Cerebellar cortex (tissue), 1 donor: Measurements from ENCODE around the gene DPM3.
"Not testable (repeated sequence)": the region's sequence is repeated elsewhere in the genome, so short reads cannot be mapped to it uniquely, and the experiment has no call there.

Source experiments
- DNase-seq: peaks from one replicate; pipeline ENCODE4 v3.0.0-alpha.2; 2015; ENCODE audit warnings: low spot score

DPM3 gene

DNA sequence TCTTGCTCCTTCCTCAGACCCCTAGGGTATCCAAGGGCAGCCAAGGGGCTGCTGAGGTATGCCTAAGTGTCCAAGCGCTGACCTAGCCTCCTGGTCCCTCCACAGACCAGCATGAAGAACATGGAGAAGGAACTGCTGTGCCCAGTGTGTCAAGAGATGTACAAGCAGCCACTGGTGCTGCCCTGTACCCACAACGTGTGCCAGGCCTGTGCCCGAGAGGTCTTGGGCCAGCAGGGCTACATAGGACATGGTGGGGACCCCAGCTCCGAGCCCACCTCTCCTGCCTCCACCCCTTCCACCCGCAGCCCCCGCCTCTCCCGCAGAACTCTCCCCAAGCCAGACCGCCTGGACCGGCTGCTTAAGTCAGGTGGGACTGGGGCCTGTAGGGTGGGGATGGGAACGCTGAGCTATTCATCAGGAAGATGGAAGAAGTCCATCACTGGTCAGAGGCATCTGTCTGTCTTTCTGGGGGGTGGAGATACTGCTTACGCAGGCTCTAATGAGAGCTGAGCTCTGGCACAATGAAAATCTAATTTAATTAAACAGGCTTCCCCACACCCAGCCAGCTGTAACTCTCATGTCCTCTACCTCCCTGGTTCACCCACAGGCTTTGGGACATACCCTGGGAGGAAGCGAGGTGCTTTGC is 35.1 kb upstream of the DPM3 start:
- DNase-seq: peak; percentile 46

- peak; percentile 71 for DNase-seq
These were observed 34.3 kb upstream of the DPM3 start for GRCh38 chr1:155174324-155175280.

DNA sequence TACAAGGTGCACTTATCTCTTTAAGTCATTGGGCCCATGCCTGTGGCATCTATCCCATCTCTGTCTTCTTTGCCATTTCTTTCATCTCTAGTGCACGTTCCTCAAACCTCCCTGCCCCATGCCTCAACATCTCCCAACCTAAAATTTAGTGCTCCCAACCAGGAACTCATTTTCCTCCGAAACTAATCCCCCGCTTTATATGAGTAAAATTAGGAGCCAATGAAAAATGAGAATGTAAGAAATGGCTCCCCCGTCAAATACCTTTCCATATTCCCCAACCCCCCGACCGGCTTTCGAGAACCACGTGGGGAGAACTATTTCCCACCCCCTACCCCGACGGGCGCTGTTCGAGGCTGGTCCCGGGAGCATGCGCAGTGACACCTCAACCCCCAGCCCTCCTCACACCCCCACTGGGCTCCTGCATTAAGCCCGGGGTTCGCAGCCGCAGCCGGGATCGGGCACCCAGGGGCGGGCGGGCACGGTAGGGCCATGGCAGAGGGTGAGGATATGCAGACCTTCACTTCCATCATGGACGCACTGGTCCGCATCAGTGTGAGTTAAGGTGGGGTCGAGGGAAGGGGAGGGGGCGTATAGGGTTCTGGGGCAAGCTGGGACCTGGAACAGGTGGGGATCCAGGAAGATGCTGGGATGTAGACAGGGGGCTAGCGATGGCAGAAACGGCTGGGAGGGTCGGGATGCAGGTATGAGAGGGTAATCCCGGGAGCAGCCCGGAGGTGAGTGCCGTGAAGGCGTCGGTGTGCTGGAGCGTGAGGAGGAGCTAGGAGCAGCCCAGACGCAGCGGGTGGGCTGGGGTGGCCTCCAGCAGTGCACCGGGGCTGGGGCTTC is 33.4 kb upstream of the DPM3 start, which contains the start of gene TRIM46:
TRIM46 (plus strand) TSS at position 372 of the 846 bp plus-strand sequence; CDS start at position 490, 118 bp downstream.
- peak; percentile 67 for DNase-seq

DNA sequence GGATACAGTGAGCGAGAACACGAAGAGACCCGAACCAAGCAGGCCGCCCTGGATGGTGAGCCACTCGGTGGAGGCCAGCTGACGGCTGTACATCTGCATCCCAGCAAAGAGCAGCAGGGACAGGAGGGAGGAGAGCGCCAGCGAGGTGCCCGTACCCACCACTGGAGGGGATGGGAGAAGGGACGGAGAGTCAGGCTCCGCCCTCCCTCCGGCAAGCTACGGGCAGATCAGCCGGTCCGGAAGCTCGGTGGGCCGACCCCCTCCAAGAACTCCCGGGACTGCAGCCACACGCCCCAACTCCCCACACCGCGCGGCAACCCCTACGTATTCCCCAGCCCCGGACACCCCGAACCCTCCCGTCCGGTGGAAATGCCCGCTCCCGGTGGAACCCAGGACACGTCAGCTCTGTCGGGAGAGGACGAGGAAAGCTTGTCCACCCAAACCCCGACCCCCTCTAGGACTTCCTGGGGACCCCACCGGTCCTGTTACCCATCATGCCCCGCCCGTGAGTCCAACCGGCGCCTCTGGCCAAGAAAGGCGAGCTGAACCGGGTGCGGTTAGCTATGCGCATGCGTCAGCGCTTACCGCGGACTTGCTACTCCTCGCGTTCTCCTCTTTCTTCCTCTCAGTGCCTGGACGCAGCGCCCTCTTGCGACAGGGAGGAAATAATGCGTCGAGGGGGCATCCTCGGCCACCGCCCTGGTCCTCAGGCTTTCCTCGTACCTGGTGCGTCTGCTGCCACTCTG is 32.6 kb upstream of the DPM3 start, which contains the start of gene KRTCAP2:
KRTCAP2 (minus strand) TSS at position 573 of the 746 bp plus-strand sequence; CDS start at position 493, 80 bp downstream.
- DNase-seq: peak; percentile 97

- DNase-seq: no peak
These were observed 31.8 kb upstream of the DPM3 start for GRCh38 chr1:155171836-155172731.

GRCh38 chr1:155170806-155171205 is 30.5 kb upstream of the DPM3 start:
- DNase-seq: no peak

DNA sequence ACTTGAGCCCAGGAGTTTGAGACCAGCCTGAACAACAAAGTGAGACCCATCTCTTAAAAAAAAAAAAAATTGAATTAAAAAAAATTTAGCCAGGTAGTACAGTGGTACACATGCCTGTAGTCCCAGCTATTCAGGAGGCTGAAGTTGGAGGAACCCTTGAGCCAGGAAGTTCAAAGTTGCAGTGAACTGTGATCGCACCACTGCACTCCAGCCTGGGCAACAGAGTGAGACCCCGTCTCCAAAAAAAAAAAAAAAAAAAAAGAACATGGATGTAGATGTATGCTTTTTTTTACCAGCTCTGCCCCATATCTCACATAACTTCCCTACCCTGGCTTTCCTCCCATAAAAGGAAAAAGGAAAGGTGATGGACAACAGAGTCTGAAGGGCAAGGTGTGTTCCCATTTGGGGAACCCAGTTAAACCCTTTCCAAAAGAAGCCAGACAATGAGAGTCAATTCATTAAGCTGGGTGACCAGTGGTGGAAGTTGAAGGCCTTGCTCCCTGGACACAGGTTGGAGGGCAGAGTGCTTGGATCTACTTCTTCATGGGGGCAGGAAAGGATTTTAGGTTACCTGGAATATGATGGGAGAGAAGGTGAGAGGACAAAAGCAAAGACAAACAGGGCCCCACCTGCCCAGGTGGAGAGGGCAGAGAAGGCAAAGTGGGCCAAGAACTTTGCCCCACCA is 29.9 kb upstream of the DPM3 start:
- no peak for DNase-seq

- DNase-seq: no peak
These were observed 29.2 kb upstream of the DPM3 start for GRCh38 chr1:155169541-155169940.

DNA sequence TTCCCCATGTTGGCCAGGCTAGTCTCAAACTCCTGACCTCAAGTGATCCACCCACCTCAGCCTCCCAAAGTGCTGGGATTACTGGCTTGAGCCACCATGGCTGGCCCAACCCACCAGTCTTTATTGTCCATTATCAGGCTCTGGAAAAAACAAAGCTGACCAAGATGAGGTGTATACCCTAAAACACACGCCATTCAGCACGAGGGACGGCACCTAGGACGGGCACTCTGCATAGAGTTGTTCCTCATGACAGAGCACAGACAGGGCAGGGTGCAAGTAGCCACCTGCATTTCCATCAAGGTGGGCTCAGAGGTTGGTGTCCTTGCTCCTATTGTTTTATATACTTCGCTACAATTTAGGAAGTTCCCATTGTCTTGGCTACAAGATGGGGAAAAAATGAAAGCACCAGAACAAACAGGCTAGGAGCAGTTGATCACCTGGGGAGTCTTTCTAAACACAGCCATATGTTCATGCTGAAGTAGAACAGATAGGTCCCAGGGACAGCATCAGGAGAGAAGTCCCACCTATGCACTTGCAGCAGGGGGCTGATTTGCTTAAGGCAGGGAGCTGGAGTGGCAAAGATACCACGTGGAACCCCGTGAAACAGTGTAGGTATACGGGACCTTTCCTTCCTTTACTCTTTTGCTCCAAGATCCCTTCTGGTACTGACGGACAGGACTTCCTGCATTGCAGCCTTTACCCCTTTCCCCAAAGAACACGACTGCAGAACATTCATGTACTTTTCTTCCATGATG is 28.3 kb upstream of the DPM3 start:
- no peak for DNase-seq

- DNase-seq: not testable (repeated sequence)
These were observed 27.7 kb upstream of the DPM3 start for GRCh38 chr1:155168105-155168445.

DNA sequence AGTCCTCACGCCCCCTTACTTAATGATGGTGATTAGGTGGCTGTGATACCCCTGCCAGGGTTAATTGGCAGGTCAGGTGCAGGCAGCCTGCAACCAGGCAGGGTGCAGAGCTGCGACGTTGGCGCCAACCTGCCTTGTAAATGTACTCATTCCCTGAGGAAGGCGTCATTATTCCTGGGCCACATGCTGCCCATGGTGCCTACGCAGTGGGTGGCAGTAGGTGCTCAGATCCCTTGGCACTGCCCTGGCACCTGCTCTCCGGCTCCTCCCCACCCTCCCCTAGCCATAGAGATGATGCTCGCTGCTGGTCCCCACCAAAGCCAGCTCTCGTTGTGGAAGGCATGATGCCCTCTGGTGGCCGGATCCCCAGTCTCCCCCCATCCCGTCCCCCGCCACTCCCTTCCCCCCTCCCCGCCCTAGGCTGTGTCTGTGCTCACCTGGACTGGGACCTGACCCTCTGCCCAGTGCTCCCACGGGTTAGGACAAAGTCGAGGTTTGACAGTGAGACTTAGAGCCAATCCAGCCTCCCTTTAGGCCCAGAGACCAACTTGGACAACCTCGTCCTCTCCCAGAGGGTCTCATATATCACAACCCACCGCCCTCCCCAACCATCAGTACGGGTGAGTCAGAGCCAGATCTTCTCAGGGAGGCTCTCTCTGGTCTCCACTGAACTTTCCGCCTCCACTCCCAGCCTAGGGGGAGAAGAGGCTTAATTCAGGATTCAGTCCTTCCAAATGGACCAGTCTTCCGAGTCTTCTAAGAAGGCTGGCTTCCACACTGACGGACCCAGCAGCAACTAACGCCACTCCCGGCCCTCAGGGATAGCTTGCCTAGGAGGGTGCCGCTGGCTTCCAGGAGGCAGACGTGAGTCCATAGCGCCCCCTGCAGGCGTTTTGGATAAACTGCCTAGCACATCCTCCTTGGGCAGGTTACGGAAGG is 27.1 kb upstream of the DPM3 start:
- DNase-seq: peak; percentile 89

GRCh38 chr1:155166471-155167165 is 26.3 kb upstream of the DPM3 start:
- no peak for DNase-seq

GRCh38 chr1:155166051-155166470 is 25.7 kb upstream of the DPM3 start:
- DNase-seq: no peak

DNA sequence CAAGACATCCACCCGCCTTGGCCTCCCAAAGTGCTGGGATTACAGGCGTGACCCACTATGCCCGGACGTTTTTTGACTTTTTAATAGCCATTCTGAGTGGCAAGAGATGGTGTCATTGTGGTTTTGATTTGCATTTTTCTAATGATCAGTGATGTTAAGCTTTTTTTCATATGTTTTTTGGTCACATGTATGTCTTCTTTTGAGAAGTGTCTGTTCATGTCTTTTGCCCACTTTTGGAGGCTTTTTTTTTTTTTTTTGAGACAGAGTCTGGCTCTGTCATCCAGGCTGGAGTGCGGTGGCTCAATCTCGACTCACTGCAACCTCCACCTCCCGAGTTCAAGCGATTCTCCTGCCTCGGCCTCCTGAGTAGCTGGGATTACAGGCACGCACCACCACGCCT is 24.3 kb upstream of the DPM3 start:
- DNase-seq: not testable (repeated sequence)

DNA sequence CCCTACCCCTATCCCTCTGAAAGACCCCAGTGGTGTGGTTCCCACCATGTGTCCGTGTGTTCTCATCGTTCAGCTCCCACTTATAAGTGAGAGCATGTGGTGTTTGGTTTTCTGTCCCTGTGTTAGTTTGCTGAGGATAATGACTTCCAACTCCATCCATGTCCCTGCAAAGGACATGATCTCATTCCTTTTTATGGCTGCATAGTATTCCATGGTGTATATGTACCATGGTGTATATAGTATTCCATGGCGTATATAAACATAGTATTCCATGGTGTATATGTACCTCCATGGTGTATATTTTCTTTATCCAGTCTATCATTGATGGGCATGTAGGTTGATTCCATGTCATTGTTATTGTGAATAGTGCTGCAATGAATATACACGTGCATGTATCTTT is 23.5 kb upstream of the DPM3 start:
- not testable (repeated sequence) for DNase-seq

DNA sequence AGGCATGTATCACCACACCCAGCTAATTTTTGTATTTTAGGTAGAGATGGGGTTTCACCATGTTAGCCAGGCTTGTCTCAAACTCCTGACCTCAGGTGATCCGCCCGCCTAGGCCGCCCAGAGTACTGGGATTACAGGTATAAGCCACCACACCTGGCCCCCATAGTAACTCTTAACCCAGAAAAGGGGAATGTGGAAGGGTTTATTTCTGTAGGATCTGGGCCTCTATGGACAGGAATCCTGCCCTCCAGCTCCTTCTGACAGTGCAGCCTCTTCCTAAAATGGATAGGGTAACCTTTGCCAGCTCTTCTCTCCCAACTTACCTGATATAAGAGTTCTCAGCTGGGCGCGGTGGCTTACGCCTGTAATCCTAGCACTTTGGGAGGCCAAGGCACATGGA is 22.3 kb upstream of the DPM3 start:
- DNase-seq: not testable (repeated sequence)

DNA sequence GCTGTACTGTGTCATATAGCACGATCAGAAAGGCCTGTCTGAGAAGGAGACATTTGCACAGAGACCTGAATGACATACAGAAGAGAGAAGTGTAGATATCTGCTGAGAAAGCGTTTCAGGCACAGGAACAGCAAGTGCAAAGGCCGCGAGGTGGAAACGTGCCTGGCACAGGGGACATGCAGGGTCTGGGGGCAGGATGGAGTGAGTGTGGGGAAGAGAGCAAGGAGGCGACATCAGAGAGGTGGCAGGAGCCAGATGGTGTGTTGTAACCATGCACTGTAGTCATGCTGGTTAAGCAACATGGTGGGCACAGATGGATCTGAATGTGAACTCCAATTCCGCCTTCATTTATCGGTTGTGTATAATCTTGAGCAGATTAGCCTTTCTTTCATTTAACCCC is 19.8 kb upstream of the DPM3 start:
- DNase-seq: no peak
